Smooth muscle cell (in vitro differentiated cells): ENCODE results near the gene JPH3. TPM values are rescaled to one million over a fixed set of nuclear protein-coding genes. Genes with fewer than 3 reads are reported as not detected.
A peak's percentile ranks its signal among the peaks of the same experiment; 100 is the strongest.

Experiments
- DNase-seq: peaks from one replicate; lab custom pipeline; 2025; ENCODE audit not compliant: unreplicated experiment; lab: John Stamatoyannopoulos, UW
- H2AFZ ChIP-seq: fragments of 200-600 bp; sonication (generic); 2 replicates; pipeline ENCODE4 v1.6.0; 2016; ENCODE audit warnings: antibody characterized with exemption, low read depth, mild to moderate bottlenecking
- H3F3A ChIP-seq: fragments of 200-600 bp; sonication (generic); 2 replicates; pipeline ENCODE4 v1.6.0; 2017; ENCODE audit warnings: antibody characterized with exemption, low read depth
- H3K27ac ChIP-seq: fragments of 200-600 bp; sonication (generic); 2 replicates; pipeline ENCODE4 v1.5.1; 2016; ENCODE audit warnings: low read depth, mild to moderate bottlenecking
- H3K27me3 ChIP-seq: fragments of 200-600 bp; sonication (generic); 2 replicates; pipeline ENCODE4 v1.6.1; 2016; ENCODE audit warnings: low read depth, mild to moderate bottlenecking
- H3K36me3 ChIP-seq: fragments of 200-600 bp; sonication (generic); 2 replicates; pipeline ENCODE4 v1.5.1; 2016; ENCODE audit warnings: low read depth
- H3K4me1 ChIP-seq: fragments of 200-600 bp; sonication (generic); 2 replicates; pipeline ENCODE4 v1.5.1; 2016; ENCODE audit warnings: low read depth
- H3K4me2 ChIP-seq: fragments of 200-600 bp; sonication (generic); 2 replicates; pipeline ENCODE4 v1.6.0; 2016; ENCODE audit warnings: mild to moderate bottlenecking
- H3K4me3 ChIP-seq: fragments of 200-600 bp; sonication (generic); 2 replicates; pipeline ENCODE4 v1.5.1; 2016; ENCODE audit warnings: mild to moderate bottlenecking
- H3K79me2 ChIP-seq: fragments of 200-600 bp; sonication (generic); 2 replicates; pipeline ENCODE4 v1.6.0; 2016; ENCODE audit warnings: low read depth, mild to moderate bottlenecking
- H3K9ac ChIP-seq: fragments of 200-600 bp; sonication (generic); 2 replicates; pipeline ENCODE4 v1.6.0; 2016; ENCODE audit warnings: low read depth
- H3K9me3 ChIP-seq: fragments of 200-600 bp; sonication (generic); replicated peaks from 2 replicates; pipeline ENCODE4 v1.5.1; 2016; ENCODE audit warnings: low read depth
- H4K20me1 ChIP-seq: fragments of 200-600 bp; sonication (generic); 2 replicates; pipeline ENCODE4 v1.6.0; 2016; ENCODE audit warnings: low read depth
- CTCF ChIP-seq: fragments of 200-600 bp; sonication (generic); IDR thresholded peaks from 2 replicates; pipeline ENCODE4 v1.5.1; 2017; ENCODE audit warnings: borderline replicate concordance, mild to moderate bottlenecking, antibody characterized with exemption; ENCODE audit not compliant: insufficient read depth, poor library complexity, severe bottlenecking
- WGBS: methylation state at CpG from one replicate; pipeline ENCODE4 v1.1.7; 2016; ENCODE audit warnings: low lambda C conversion rate; 5-methylcytosine and 5-hydroxymethylcytosine counted together
- polyA plus RNA-seq: library from polyadenylated mRNA; unstranded; fragments of >200 nt; fragmentation: Nextera tagmentation; extraction: Ambion mirVana; gene quantifications from 2 replicates; pipeline ENCODE4 v1.2.1, GENCODE V29; 2016
- total RNA-seq: library from RNA; depleted of rRNA; stranded (reverse); fragments of >200 nt; gene quantifications from 2 replicates; pipeline ENCODE4 v1.2.3, GENCODE V29; 2014

The JPH3 gene
- total RNA-seq (2.4 and 4.9 TPM in 2 replicates), polyA plus RNA-seq (2.1 and 4.3 TPM in 2 replicates)

- TF ChIP-seq CTCF: no peak
- no peaks in the 10 kb centered on the region for H3F3A ChIP-seq
- H3K27me3 ChIP-seq: peaks cover 30% of the 10 kb centered on the region
- no peaks in the 10 kb centered on the region for H3K36me3 ChIP-seq
- peak within 1 kb of the TSS; percentile 54 for H3K4me3 ChIP-seq
- H4K20me1 ChIP-seq: peaks cover 38% of the 10 kb centered on the region
- 2% methylated on average over 10 of the region's 122 CpGs for WGBS
- no peak within 1 kb of the TSS for H3K9ac ChIP-seq
- peaks cover 23% of the 10 kb centered on the region for H3K4me1 ChIP-seq
- H3K79me2 ChIP-seq: no peaks in the 10 kb centered on the region
- H3K27ac ChIP-seq: no peak within 1 kb of the TSS
- DNase-seq: no peak
- H2AFZ ChIP-seq: peak within 1 kb of the TSS; percentile 14
- H3K4me2 ChIP-seq: peak within 1 kb of the TSS; percentile 86
- no peaks in the 10 kb centered on the region for H3K9me3 ChIP-seq
Measured at GRCh38 chr16:87602001-87602775, at the start of gene JPH3. TSS of gene JPH3 (plus strand) at chr16:87602508. CDS start at chr16:87603147, 639 bp downstream.

GRCh38 chr16:87552772-87553573 lies 49.3 kb upstream of the JPH3 start:
- no peaks in the 10 kb centered on the region for H4K20me1 ChIP-seq
- no peak for TF ChIP-seq CTCF
- H3K9ac ChIP-seq: no peak overlapping the region
- no peaks in the 10 kb centered on the region for H3F3A ChIP-seq
- DNase-seq: no peak
- H2AFZ ChIP-seq: no peak overlapping the region
- no peaks in the 10 kb centered on the region for H3K27me3 ChIP-seq
- H3K79me2 ChIP-seq: no peaks in the 10 kb centered on the region
- no peak overlapping the region for H3K27ac ChIP-seq
- H3K36me3 ChIP-seq: no peaks in the 10 kb centered on the region
- 47% methylated on average over 18 of the region's 18 CpGs for WGBS
- no peak overlapping the region for H3K4me2 ChIP-seq
- no peaks in the 10 kb centered on the region for H3K9me3 ChIP-seq
- no peak overlapping the region for H3K4me3 ChIP-seq
- peaks cover 6% of the 10 kb centered on the region for H3K4me1 ChIP-seq

- Histone ChIP-seq H3K27ac (no peak overlapping the region), H2AFZ (no peak overlapping the region), H3K9me3 (no peaks in the 10 kb centered on the region), H3K27me3 (no peaks in the 10 kb centered on the region), H4K20me1 (no peaks in the 10 kb centered on the region), H3K9ac (no peak overlapping the region), H3K4me3 (no peak overlapping the region), H3K36me3 (no peaks in the 10 kb centered on the region), H3F3A (no peaks in the 10 kb centered on the region), H3K79me2 (no peaks in the 10 kb centered on the region), H3K4me2 (no peak overlapping the region), H3K4me1 (peaks cover 6% of the 10 kb centered on the region)
- 83% methylated on average over 22 of the region's 22 CpGs for WGBS
- DNase-seq: no peak
- TF ChIP-seq CTCF: no peak
Measured at GRCh38 chr16:87554754-87555427, 47.4 kb upstream of the JPH3 start.
